AG04449 (cell line): Measurements from ENCODE around the gene PAXIP1.

Source experiments
- CTCF ChIA-PET: fragments of 350-600 bp; formaldehyde crosslinking; extraction: SDS; loops from one replicate; lab custom pipeline; 2021; ENCODE audit warnings: antibody characterized with exemption; lab: Yijun Ruan, JAX
- POLR2A ChIA-PET: fragments of 400-600, 350-600 bp; formaldehyde crosslinking; extraction: SDS; loops from one replicate; lab custom pipeline; 2020; ENCODE audit warnings: antibody characterized with exemption, inconsistent platforms; lab: Yijun Ruan, JAX
- DNase-seq: peaks from one replicate; pipeline ENCODE4 v3.0.0-alpha.2; 2010; ENCODE audit warnings: low read depth, low spot score
- H3K4me3 ChIP-seq: 2 replicates; pipeline ENCODE4 v1.5.1; 2011; ENCODE audit warnings: low read depth, mild to moderate bottlenecking, control low read depth, low read length
- TF ChIP-seq, protein P1 (sequence below): IDR thresholded peaks from one replicate; pipeline ENCODE4 v1.5.1; 2011; ENCODE audit warnings: mild to moderate bottlenecking, moderate library complexity, low read length, control low read depth, inconsistent platforms; ENCODE audit not compliant: insufficient read depth; ENCODE audit errors: missing control alignments

Gene PAXIP1

DNA sequence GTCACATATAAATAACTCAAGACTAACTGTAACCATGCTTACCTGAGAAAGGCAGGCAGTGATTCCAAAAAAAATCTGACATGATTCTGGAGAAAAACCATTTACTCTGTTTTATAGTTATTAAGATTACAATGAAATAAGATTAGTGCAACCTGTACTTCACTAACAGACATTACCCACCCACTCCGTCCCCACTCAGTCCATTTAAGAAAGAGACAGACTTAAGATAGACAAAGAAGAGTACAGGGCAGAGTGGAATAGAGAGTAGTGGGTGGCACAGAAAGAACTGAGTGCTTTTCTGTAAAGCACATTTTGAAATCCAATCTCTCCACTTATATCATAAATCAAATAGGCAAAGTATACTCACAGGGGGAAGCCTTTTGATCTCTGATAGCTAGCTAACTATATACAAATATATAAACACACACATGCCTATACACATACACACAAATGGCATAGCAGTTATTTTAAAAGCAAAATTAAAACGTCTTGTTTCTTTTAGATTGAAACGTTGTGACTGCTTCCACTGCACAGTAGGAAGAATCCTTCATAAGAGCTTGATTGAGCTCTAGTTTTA, 11.9 kb downstream of the PAXIP1 start:
- ChIA-PET CTCF (interaction anchor here (1.6 kb wide), 1 partner anchor 354 kb away, joined by 9 read pairs; no protein-coding TSS in a partner anchor), POLR2A (no interaction called here)
- TF ChIP-seq, protein P1, sequence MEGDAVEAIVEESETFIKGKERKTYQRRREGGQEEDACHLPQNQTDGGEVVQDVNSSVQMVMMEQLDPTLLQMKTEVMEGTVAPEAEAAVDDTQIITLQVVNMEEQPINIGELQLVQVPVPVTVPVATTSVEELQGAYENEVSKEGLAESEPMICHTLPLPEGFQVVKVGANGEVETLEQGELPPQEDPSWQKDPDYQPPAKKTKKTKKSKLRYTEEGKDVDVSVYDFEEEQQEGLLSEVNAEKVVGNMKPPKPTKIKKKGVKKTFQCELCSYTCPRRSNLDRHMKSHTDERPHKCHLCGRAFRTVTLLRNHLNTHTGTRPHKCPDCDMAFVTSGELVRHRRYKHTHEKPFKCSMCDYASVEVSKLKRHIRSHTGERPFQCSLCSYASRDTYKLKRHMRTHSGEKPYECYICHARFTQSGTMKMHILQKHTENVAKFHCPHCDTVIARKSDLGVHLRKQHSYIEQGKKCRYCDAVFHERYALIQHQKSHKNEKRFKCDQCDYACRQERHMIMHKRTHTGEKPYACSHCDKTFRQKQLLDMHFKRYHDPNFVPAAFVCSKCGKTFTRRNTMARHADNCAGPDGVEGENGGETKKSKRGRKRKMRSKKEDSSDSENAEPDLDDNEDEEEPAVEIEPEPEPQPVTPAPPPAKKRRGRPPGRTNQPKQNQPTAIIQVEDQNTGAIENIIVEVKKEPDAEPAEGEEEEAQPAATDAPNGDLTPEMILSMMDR, result no peak
- no peak overlapping the region for H3K4me3 ChIP-seq
- no peak for DNase-seq

DNA sequence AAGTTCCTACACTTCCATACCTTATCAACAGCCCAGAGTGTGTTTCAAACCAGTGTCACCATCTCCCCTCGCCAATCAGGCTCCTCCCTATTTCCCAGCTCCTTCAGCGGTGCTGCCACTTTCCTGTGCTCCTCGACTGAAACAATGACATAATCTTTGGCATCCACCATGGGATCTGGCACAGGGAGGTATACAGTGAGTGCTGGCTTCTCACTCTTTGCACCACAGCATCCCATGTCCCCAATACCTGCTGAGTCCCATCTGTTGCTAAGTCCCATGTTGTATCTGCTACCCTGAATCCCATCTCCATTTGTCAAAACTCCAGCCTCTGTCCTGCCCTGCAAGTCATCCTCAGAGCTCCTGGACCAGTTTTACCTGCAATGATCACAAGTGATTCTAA, 15.4 kb downstream of the PAXIP1 start:
- TF ChIP-seq, protein P1, result no peak
- no peak overlapping the region for H3K4me3 ChIP-seq
- POLR2A ChIA-PET, result no interaction called here
- CTCF ChIA-PET, result interaction anchor here (1.4 kb wide), 1 partner anchor 357 kb away, joined by 9 read pairs; no protein-coding TSS in a partner anchor
- no peak for DNase-seq

DNA sequence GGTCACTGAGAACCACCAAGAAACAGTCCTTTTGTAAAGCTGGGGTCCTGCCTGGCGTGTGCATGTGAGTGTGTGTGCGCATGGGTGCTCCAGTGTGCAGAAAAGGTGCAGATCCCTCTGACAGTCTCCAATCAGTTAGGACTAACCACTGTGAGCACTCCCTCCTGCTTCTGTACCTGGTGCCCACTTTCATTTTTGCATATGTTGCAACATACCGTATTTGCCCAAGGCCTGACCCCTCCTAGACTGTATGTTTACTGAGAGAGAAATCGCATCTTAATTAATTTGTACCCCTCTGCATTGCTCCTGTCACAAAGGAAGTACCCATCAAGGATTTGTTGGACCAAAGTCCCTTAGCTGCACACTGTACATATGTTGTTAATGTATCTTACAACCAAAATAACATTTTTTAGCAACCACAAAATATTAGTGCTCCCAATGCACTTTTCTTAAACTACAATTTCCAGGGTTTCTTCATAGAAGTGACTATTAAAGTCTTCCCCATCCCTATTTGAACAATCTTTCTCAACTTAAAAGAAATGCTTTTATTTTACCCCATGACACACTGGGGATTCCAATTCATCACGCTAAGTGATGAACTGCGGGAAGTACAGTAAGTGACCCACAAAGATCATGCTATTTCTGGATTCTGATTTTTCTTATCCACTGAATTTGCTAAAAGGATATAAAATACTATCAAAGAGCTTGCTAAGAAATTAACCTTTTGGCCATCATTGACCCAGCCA, 16.6 kb downstream of the PAXIP1 start:
- ChIA-PET POLR2A (no interaction called here), CTCF (no interaction called here)
- H3K4me3 ChIP-seq, result no peak overlapping the region
- no peak for DNase-seq
- TF ChIP-seq, protein P1, result no peak

DNA sequence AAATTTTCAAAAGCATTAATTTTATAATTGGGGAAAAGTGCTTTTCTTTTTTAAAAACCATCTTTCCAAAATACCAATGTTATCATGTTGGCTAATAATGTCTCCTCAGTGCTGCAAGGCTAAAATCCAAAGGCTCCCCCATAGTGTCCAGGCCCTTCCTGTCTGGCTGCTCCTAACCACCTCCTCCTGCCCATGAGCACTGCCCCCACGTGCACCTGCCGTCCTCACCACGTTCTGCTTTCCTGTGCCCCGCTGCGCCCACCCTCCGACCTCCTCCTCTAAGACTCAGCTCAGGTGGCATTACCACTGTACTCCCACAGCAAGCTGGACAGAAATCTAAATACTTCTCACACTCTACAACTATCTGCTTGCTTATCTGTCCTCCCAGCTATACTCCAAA, 17.7 kb downstream of the PAXIP1 start:
- TF ChIP-seq, protein P1, result no peak
- no peak for DNase-seq
- ChIA-PET CTCF (interaction anchor here (2.3 kb wide), 1 partner anchor 58 kb away, joined by 7 read pairs; no protein-coding TSS in a partner anchor), POLR2A (no interaction called here)
- H3K4me3 ChIP-seq, result no peak overlapping the region

DNA sequence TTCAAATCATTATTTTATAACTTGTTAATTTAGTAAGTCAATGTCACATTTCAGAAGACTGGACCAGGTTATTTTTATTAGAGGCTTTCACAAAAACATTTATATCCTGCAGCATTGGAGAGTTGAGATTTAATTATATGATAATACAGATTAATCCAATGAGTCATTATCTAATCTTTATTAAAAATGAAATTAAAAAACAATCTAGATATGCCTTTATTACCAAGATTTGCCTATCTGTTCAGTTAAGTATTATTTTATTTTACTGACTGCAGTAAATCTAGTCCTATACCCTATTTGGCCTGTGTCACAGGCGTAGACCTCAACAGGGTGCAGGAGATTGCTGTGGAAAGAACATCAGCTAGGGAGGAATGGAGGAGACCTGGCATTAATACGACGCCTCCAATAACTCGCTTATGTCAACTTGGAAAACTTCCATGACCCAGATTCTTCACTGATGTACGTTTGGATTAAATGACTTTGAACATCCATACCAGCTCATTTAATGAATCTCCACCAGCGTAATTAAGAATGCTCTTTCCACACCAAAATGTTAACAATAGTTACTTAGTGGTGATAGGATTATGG, 18.2 kb downstream of the PAXIP1 start:
- TF ChIP-seq, protein P1, result no peak
- no peak for DNase-seq
- no peak overlapping the region for H3K4me3 ChIP-seq
- CTCF ChIA-PET, result interaction anchor here (2.3 kb wide), 1 partner anchor 57 kb away, joined by 7 read pairs; no protein-coding TSS in a partner anchor
- POLR2A ChIA-PET, result no interaction called here

DNA sequence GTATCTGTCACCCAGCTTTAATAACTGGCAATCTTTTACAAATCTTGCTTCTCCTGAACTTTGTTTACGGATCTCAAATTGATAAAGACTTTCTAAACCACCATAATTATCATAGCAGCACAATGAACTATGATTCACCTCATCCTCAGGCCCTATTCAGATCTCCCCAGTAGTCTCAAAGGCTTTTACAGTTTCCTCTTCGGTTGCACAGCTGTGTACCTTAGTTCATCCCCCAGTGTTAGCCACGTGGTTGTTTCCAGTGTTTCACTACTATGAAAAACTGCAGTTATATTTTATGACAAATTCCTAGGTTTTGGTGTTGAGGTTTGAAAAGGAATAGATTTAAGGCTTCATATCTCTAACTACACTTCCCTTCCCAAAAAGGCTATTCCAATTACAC, 24.9 kb downstream of the PAXIP1 start:
- no peak for DNase-seq
- POLR2A ChIA-PET, result no interaction called here
- TF ChIP-seq, protein P1, result no peak
- CTCF ChIA-PET, result interaction anchor here (1.2 to 1.6 kb wide), 2 partner anchors 51 to 367 kb away, joined by 3 to 4 read pairs; no protein-coding TSS in a partner anchor
- H3K4me3 ChIP-seq, result no peak overlapping the region
